ENCODE results near the gene YY1AP1. TPM values are rescaled to one million over a fixed set of nuclear protein-coding genes. Genes with fewer than 3 reads are reported as not detected.

YY1AP1 gene, protein sequence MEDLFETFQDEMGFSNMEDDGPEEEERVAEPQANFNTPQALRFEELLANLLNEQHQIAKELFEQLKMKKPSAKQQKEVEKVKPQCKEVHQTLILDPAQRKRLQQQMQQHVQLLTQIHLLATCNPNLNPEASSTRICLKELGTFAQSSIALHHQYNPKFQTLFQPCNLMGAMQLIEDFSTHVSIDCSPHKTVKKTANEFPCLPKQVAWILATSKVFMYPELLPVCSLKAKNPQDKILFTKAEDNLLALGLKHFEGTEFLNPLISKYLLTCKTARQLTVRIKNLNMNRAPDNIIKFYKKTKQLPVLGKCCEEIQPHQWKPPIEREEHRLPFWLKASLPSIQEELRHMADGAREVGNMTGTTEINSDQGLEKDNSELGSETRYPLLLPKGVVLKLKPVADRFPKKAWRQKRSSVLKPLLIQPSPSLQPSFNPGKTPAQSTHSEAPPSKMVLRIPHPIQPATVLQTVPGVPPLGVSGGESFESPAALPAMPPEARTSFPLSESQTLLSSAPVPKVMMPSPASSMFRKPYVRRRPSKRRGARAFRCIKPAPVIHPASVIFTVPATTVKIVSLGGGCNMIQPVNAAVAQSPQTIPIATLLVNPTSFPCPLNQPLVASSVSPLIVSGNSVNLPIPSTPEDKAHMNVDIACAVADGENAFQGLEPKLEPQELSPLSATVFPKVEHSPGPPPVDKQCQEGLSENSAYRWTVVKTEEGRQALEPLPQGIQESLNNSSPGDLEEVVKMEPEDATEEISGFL
- total RNA-seq, result 40.8 and 95.4 TPM in 2 replicates

DNA sequence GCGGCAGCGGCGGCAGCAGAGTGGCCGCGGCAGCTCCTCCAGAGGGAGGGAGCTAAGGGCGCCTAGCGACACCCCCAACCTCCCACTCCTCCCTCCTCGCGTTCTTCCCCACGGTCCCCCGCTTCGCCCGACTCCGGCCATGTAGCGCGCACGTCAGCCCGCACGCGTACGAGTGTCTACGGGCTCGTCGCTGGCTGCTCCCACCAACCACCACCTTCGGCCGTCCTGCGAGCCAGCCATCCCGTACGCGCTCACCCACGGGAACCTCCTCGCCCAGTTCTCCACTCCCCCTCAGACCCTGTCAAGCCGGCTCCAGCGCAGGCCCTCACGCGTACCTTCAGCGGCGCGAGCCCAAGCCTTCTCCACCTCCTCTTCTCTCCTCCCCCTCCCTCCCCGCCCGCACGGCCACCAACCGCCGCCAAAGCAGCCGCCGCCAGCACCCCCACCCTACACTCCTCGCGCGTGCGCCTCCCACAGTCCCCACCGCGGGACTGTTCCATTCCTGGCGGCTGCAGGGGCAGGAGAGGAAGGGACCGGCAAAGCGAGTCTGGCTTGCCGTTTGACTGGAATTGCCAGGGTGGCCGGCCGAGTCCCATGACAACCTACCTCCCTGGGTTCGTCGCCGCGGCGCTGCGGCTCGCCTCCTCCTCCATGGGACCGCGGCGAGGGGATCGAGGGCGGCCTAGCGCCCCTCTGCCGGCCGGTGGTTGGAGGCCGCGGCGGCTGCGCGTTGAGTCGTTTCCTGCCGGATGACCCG, at the start of gene YY1AP1:
TSS of gene YY1AP1 (minus strand) at position 451 of the 757 bp plus-strand sequence. CDS start 8,338 bp downstream, outside the sequence.

DNA sequence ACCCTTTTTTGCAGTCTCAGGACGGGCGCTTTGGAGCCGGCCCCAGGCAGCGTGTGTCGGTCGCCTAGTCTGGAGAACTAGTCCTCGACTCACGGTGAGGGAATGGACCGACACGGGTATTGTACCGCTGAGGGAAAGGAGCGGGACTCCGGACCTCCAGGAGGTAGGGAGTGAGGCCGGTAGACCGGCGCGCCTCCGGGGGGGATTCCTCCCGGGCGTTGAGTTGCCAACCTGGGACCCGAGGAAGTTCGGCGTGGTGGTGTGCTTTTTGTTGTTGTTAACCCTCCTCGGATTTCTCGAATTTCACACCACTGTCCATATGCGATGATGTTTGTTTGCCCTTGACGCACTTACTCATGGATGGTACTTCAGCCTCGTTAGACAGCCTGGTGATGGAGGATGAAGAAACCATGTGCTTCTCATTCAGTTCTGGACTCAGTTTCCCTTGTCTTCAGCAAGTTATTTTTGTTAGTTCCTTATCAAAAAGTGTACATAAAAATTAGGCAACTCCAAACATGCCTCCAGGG, 570 bp upstream of the YY1AP1 start, which contains the start of gene DAP3:
TSS of gene DAP3 (plus strand) at position 11 of the 527 bp plus-strand sequence. CDS start 20,689 bp downstream, outside the sequence.

DNA sequence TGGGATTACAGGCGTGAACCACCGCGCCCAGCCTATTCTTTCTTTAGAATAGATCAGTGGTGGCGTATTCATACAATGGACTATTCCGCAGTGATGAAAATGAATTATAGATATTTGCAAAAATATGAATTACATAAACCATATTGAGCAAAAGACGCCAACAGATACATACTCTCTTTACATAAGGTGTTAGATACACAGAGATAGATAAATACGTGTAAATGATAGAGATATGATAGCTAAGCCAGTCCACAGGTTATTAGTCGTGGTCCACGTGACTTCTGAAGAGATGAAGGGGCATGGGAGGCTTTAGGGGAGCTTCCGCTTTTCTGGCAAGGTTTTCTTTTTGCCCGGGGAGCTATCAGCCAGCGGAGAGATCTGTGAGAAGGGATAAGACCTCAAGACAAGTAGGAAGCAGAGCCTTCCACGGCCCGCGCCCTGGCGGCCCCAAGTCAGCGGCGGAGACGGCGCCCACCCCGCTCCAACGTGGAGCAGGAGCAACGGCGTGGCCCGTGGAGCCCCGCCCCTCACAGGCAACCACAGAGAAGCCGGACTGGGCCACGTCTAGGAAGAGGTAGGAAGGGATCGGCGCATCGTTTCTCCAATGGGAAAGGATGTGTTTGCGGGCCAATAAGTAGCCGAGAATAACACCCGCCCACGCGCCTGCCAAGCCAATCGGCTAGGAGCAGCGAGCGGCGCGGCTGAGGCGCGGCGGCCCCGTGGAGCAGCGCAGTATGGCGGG, 78.9 kb downstream of the YY1AP1 start, which contains the start of gene MSTO1:
TSS of gene MSTO1 (plus strand) at position 704 of the 742 bp plus-strand sequence. CDS start at position 735, 31 bp downstream.

Other genes with a start within 250 kb of the YY1AP1 start
- gene ASH1L, start 126.0 kb downstream of the YY1AP1 start, total RNA-seq, result 37.9 and 44.5 TPM in 2 replicates
- 23.1 and 28.7 TPM in 2 replicates for gene MSTO1, start 78.6 kb downstream of the YY1AP1 start, total RNA-seq
- 70.6 and 73.5 TPM in 2 replicates for gene DAP3, start 317 bp upstream of the YY1AP1 start, total RNA-seq
- gene GON4L, start 168.4 kb upstream of the YY1AP1 start, total RNA-seq, result 33.5 and 40.1 TPM in 2 replicates
- 42.0 and 44.4 TPM in 2 replicates for gene SYT11, start 170.8 kb upstream of the YY1AP1 start, total RNA-seq
- gene RIT1, start 222.6 kb upstream of the YY1AP1 start, total RNA-seq, result 41.5 and 43.0 TPM in 2 replicates
- gene KHDC4, start 245.6 kb upstream of the YY1AP1 start, total RNA-seq, result 30.0 and 30.8 TPM in 2 replicates